Endothelial cell of umbilical vein (primary cell): Measurements from ENCODE around the gene CRHR1. TPM values are rescaled to one million over a fixed set of nuclear protein-coding genes. Genes with fewer than 3 reads are reported as not detected.

Source experiments
- BruUV-seq: library from RNA; stranded (reverse); fragments of 400-500 nt; replicated peaks from 2 replicates; lab custom pipeline; 2021; lab: Mats Ljungman, UMichigan
- CTCF ChIA-PET: fragments of 300-600, 350-600 bp; sonication (Branson Sonifier 250); formaldehyde crosslinking; loops from one replicate; lab custom pipeline; 2021; ENCODE audit warnings: antibody characterized with exemption, inconsistent platforms; lab: Charles Lee
- POLR2A ChIA-PET: fragments of 300-600, 350-600 bp; sonication (Branson Sonifier 250); formaldehyde crosslinking; loops from one replicate; lab custom pipeline; 2021; ENCODE audit warnings: antibody characterized with exemption, inconsistent platforms; lab: Charles Lee
- DNase-seq: peaks from one replicate; pipeline ENCODE4 v3.0.0-alpha.2; 2011; ENCODE audit warnings: low read depth, low spot score
- FAIRE-seq: peaks from 2 replicates; lab custom pipeline; 2011; peaks lifted over from hg19 to GRCh38; lab: Jason Lieb, UNC
- H2AFZ ChIP-seq: 2 replicates; pipeline ENCODE4 v1.6.0; 2012; ENCODE audit warnings: low read depth, low read length, control low read depth, inconsistent platforms
- H3K27ac ChIP-seq: 2 replicates; pipeline ENCODE4 v1.5.1; 2011; ENCODE audit warnings: low read depth, mild to moderate bottlenecking, control low read depth, low read length, moderate library complexity; ENCODE audit not compliant: insufficient read depth
- H3K27me3 ChIP-seq, 2 experiments: 2 replicates each; pipeline versions ENCODE4 v1.6.0 to v1.6.1; 2011; ENCODE audit warnings: low read length in 2 of 2, mixed read lengths in 1 of 2; ENCODE audit not compliant: control insufficient read depth in 2 of 2, insufficient read depth in 2 of 2
- H3K36me3 ChIP-seq, 2 experiments: 2 replicates in 1 of 2; 3 replicates in 1 of 2; pipeline ENCODE4 v1.5.1; 2011; ENCODE audit warnings: low read length in 2 of 2, mild to moderate bottlenecking in 1 of 2, moderate library complexity in 1 of 2; ENCODE audit not compliant: control insufficient read depth in 2 of 2, insufficient read depth in 2 of 2; ENCODE audit errors: extremely low read depth in 1 of 2
- H3K4me1 ChIP-seq: 3 replicates; pipeline ENCODE4 v1.5.1; 2011; ENCODE audit warnings: mild to moderate bottlenecking, low read length; ENCODE audit not compliant: control insufficient read depth, insufficient read depth; ENCODE audit errors: extremely low read depth
- H3K4me2 ChIP-seq: 2 replicates; pipeline ENCODE4 v1.6.1; 2011; ENCODE audit warnings: low read length, control low read depth, mixed read lengths; ENCODE audit not compliant: insufficient read depth
- H3K4me3 ChIP-seq, 3 experiments: fragments of 200-600 bp in 1 of 3; sonication (generic), shearing (Covaris generic) in 1 of 3; replicated peaks in 1 of 3; 2 replicates each; pipeline ENCODE4 v1.5.1; 2011 to 2016; ENCODE audit warnings: control low read depth in 3 of 3, low read length in 3 of 3, mild to moderate bottlenecking in 2 of 3, inconsistent platforms in 1 of 3, low read depth in 1 of 3, moderate library complexity in 1 of 3; ENCODE audit not compliant: insufficient read depth in 1 of 3
- H3K79me2 ChIP-seq: 2 replicates; pipeline ENCODE4 v1.6.0; 2012; ENCODE audit warnings: low read length, inconsistent platforms; ENCODE audit not compliant: control insufficient read depth, insufficient read depth
- H3K9ac ChIP-seq: replicated peaks from 2 replicates; pipeline ENCODE3; 2011; ENCODE audit warnings: low read length, control low read depth; ENCODE audit not compliant: insufficient read depth; ENCODE audit errors: extremely low read depth
- H3K9me1 ChIP-seq: replicated peaks from 3 replicates; pipeline ENCODE4 v1.6.0; 2011; ENCODE audit warnings: mild to moderate bottlenecking, low read length; ENCODE audit not compliant: control insufficient read depth, insufficient read depth; ENCODE audit errors: extremely low read depth
- H3K9me3 ChIP-seq: replicated peaks from 2 replicates; pipeline ENCODE4 v1.5.1; 2012; ENCODE audit warnings: low read length, inconsistent platforms; ENCODE audit not compliant: control insufficient read depth, insufficient read depth
- H4K20me1 ChIP-seq: replicated peaks from 2 replicates; pipeline ENCODE3; 2011; ENCODE audit warnings: mild to moderate bottlenecking, low read length; ENCODE audit not compliant: control insufficient read depth, insufficient read depth; ENCODE audit errors: extremely low read depth
- EZH2 ChIP-seq: IDR thresholded peaks from 2 replicates; pipeline ENCODE4 v1.6.1; 2012; ENCODE audit warnings: borderline replicate concordance, low read depth, mild to moderate bottlenecking, moderate library complexity, low read length, inconsistent platforms; ENCODE audit not compliant: severe bottlenecking
- FOS ChIP-seq: IDR thresholded peaks from 2 replicates; pipeline ENCODE4 v1.6.1; 2011; ENCODE audit warnings: mild to moderate bottlenecking, low read length, moderate library complexity, borderline replicate concordance; ENCODE audit not compliant: insufficient read depth
- GATA2 ChIP-seq: IDR thresholded peaks from 2 replicates; pipeline ENCODE4 v1.7.0; 2011; ENCODE audit warnings: low read depth, mild to moderate bottlenecking, moderate library complexity, mixed read lengths, low read length; ENCODE audit not compliant: insufficient read length, insufficient read depth
- JUN ChIP-seq: IDR thresholded peaks from 2 replicates; pipeline ENCODE4 v1.6.1; 2011; ENCODE audit warnings: borderline replicate concordance, low read depth; ENCODE audit not compliant: insufficient read length, insufficient read depth
- MYC ChIP-seq: IDR thresholded peaks from one replicate; pipeline ENCODE4 v1.6.1; 2011; ENCODE audit warnings: mild to moderate bottlenecking, low read depth, low read length
- POLR2A ChIP-seq: IDR thresholded peaks from 2 replicates; pipeline ENCODE4 v1.6.1; 2012; ENCODE audit warnings: low read depth, mild to moderate bottlenecking, control low read depth, low read length
- POLR2AphosphoS5 ChIP-seq: IDR thresholded peaks from 2 replicates; pipeline ENCODE4 v1.6.1; 2012; ENCODE audit warnings: low read depth, mild to moderate bottlenecking, control low read depth, low read length, moderate library complexity; ENCODE audit not compliant: insufficient read depth
- dilution Hi-C: fragments of 300-500 bp; cut with MboI; formaldehyde crosslinking; loops from one replicate; pipeline ENCODE4 v1.15.0; 2019; ENCODE audit warnings: low sequenced_read_pairs; ENCODE audit not compliant: extremely low pct_ligation_motif_present
- intact Hi-C: fragments of 100-400 bp; cut with micrococcal nuclease; formaldehyde crosslinking; loops from one replicate; pipeline ENCODE4 v1.10.0; 2022
- polyA plus RNA-seq, 4 experiments: library from polyadenylated mRNA; depleted of rRNA in 3 of 4; stranded (reverse) in 3 of 4; unstranded in 1 of 4; fragments of >200 nt; gene quantifications; 2 replicates each; pipeline versions ENCODE4 v1.2.1 to v1.2.3, GENCODE V29; 2011 to 2012; ENCODE audit warnings: missing spikeins in 1 of 4
- total RNA-seq: library from RNA; stranded (reverse); gene quantifications from 2 replicates; pipeline ENCODE4 v1.2.3, GENCODE V29; 2021
- TF ChIP-seq, protein P1 (sequence below), 2 donors: IDR thresholded peaks; 1 replicate in 1 of 2; 2 replicates in 1 of 2; pipeline ENCODE4 v1.5.1; 2011; ENCODE audit warnings: low read length in 2 of 2, mild to moderate bottlenecking in 2 of 2, moderate library complexity in 2 of 2, control low read depth in 1 of 2, inconsistent platforms in 1 of 2, low read depth in 1 of 2; ENCODE audit not compliant: insufficient read depth in 1 of 2; ENCODE audit errors: extremely low read depth in 1 of 2
- TF ChIP-seq, protein P2 (sequence below): IDR thresholded peaks from 2 replicates; pipeline ENCODE4 v1.6.1; 2011; ENCODE audit not compliant: insufficient read depth, insufficient read length

The CRHR1 gene
- total and polyA plus RNA-seq, 2 donors (not counting 3 experiments of a cell fraction or from before 2014, with no cell fraction given): not detected

DNA sequence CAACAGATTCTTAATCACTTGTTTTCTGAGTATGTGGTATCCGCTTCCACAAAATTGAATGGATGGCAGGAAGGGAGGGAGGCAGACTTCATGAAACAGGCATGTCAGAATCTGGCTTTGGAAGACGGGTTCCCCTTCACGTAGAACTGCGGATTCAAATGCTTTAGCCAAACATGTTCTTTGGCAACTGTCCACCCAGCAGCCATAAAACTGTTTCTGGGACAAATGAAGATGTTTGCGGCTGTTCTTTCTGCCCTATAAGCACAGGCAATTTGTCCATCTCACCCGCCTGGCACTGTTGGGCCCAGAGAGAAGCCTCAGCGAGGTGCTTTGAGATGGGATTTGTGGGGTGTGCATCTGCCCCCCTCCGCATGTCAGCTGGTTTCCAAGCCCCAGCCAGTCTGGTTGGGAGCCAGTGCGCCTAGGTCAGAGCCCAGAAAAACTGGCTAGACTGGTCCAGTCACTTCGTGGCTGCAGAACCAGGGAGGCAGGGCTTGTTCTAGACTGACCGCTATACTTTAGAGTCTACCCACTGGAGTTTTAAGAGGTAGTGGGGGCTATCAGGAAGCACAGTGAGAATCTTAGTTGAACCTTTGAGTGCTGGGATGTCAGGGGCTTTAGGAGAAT, 6.3 kb downstream of the CRHR1 start:
- H3K79me2 ChIP-seq: no peaks in the 10 kb centered on the region
- no peak overlapping the region for H3K4me2 ChIP-seq
- no peaks in the 10 kb centered on the region for H3K9me3 ChIP-seq
- no peak overlapping the region for H2AFZ ChIP-seq
- BruUV-seq: no TSS peak
- no peak overlapping the region for H3K9ac ChIP-seq
- H3K9me1 ChIP-seq: no peaks in the 10 kb centered on the region
- dilution Hi-C loops (no loop called here), intact Hi-C loops (no loop called here)
- no peak overlapping the region for H3K27ac ChIP-seq
- FAIRE-seq (no peak), DNase-seq (no peak)
- H3K4me3 ChIP-seq: no peak overlapping the region
- ChIA-PET POLR2A (no interaction called here), CTCF (no interaction called here)
- no peaks in the 10 kb centered on the region for H3K4me1 ChIP-seq
- H4K20me1 ChIP-seq: no peaks in the 10 kb centered on the region
- TF ChIP-seq, protein P1, sequence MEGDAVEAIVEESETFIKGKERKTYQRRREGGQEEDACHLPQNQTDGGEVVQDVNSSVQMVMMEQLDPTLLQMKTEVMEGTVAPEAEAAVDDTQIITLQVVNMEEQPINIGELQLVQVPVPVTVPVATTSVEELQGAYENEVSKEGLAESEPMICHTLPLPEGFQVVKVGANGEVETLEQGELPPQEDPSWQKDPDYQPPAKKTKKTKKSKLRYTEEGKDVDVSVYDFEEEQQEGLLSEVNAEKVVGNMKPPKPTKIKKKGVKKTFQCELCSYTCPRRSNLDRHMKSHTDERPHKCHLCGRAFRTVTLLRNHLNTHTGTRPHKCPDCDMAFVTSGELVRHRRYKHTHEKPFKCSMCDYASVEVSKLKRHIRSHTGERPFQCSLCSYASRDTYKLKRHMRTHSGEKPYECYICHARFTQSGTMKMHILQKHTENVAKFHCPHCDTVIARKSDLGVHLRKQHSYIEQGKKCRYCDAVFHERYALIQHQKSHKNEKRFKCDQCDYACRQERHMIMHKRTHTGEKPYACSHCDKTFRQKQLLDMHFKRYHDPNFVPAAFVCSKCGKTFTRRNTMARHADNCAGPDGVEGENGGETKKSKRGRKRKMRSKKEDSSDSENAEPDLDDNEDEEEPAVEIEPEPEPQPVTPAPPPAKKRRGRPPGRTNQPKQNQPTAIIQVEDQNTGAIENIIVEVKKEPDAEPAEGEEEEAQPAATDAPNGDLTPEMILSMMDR (IDR thresholded peaks at IDR 0.05; ENCODE audit: extremely low read depth in 1 of 2, insufficient read depth in 1 of 2, low read depth in 1 of 2, low read length in 2 of 2): no peak
- TF ChIP-seq EZH2 (no peak), JUN (no peak), FOS (no peak), MYC (no peak), POLR2AphosphoS5 (no peak), GATA2 (no peak), POLR2A (no peak)
- TF ChIP-seq, protein P2, sequence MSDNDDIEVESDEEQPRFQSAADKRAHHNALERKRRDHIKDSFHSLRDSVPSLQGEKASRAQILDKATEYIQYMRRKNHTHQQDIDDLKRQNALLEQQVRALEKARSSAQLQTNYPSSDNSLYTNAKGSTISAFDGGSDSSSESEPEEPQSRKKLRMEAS: no peak
- peaks cover 44 to 47% of the 10 kb centered on the region in 2 experiments for H3K27me3 ChIP-seq
- no peaks in the 10 kb centered on the region for H3K36me3 ChIP-seq
